HEK293T (cell line): ENCODE results near the gene NPLOC4.

Source experiments
- BHLHE40 ChIP-seq: fragments of 450-650 bp; IDR thresholded peaks from 2 replicates; pipeline ENCODE4 v1.6.1; 2016; ENCODE audit warnings: mild to moderate bottlenecking, moderate library complexity, borderline replicate concordance
- FOXA1 ChIP-seq: fragments of 450-650 bp; IDR thresholded peaks from 2 replicates; pipeline ENCODE4 v1.6.1; 2016; ENCODE audit warnings: mild to moderate bottlenecking
- LEF1 ChIP-seq: fragments of 450-650 bp; IDR thresholded peaks from 2 replicates; pipeline ENCODE4 v1.6.1; 2017; ENCODE audit warnings: mild to moderate bottlenecking, borderline replicate concordance
- NFRKB ChIP-seq: fragments of 450-650 bp; IDR thresholded peaks from 2 replicates; pipeline ENCODE4 v1.6.1; 2016; ENCODE audit warnings: mild to moderate bottlenecking, moderate library complexity
- SP1 ChIP-seq: fragments of 450-650 bp; IDR thresholded peaks from 2 replicates; pipeline ENCODE4 v1.6.1; 2017
- SUZ12 ChIP-seq: fragments of 450-650 bp; IDR thresholded peaks from 2 replicates; pipeline ENCODE4 v1.6.1; 2016; ENCODE audit warnings: mild to moderate bottlenecking
- TARDBP ChIP-seq: fragments of 450-650 bp; IDR thresholded peaks from 2 replicates; pipeline ENCODE4 v1.6.1; 2016

DNA sequence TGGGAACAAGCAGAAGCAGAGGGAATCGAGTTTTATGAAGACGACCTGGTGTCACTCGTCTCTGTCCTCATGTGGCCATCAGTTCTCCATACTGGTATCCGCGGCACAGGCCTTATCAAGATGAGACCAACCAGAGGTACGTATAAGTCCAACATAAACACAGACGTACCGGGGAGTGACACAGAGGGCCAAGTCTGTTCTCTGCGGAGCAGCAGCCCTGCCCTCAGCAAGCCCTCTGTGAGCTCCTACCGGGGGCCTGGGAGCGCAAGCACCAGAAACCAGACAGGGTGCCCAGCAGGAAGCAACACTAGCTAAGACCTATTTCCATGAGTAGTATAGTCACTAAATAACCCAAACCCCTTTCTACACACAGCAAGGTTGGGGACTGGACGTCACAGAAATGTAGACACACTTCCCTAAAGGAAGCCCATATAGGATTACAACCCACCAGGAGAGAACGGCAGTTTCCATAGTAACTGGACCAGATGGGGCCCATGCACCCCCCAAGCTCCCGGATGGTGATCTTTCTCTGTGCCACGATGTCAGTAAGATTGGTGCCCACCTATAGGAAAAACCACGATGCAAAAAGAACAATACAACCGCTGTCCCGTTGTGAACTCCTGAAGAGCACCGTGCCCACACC, 45.8 kb upstream of the NPLOC4 start:
- TF ChIP-seq SUZ12 (no peak), SP1 (no peak), LEF1 (no peak), FOXA1 (no peak), NFRKB (no peak), BHLHE40 (no peak), TARDBP (no peak)
